SK-N-SH (cell line): ENCODE data around the gene F8. TPM values are rescaled to one million over a fixed set of nuclear protein-coding genes. Genes with fewer than 3 reads are reported as not detected.

Source experiments
- CTCF ChIA-PET: fragments of 300-600, 350-600 bp; formaldehyde crosslinking; extraction: SDS; loops from one replicate; lab custom pipeline; 2021; lab: Yijun Ruan, JAX
- POLR2A ChIA-PET: fragments of 350-600 bp; sonication (Branson Sonifier 250); formaldehyde crosslinking; extraction: SDS; loops from one replicate; lab custom pipeline; 2020; ENCODE audit warnings: antibody characterized with exemption, inconsistent platforms; lab: Yijun Ruan, JAX
- DNase-seq: peaks from one replicate; pipeline ENCODE4 v3.0.0; 2012
- H2AFZ ChIP-seq: fragments of 200-600 bp; sonication (generic); 2 replicates; pipeline ENCODE4 v1.8.1; 2016; ENCODE audit warnings: antibody characterized with exemption, mild to moderate bottlenecking, low read depth
- H3F3A ChIP-seq: fragments of 200-600 bp; sonication (generic); replicated peaks from 2 replicates; pipeline ENCODE3; 2016; ENCODE audit warnings: antibody characterized with exemption, mild to moderate bottlenecking; ENCODE audit not compliant: insufficient read depth
- H3K27ac ChIP-seq, 2 experiments: fragments of 200-500 bp in 1 of 2; fragments of 200-600 bp in 1 of 2; sonication (Bioruptor generic) in 1 of 2; sonication (generic), shearing (Covaris generic) in 1 of 2; 2 replicates each; pipeline versions ENCODE4 v1.5.1 to v1.6.1; 2014 to 2016; ENCODE audit warnings: low read depth in 2 of 2, inconsistent platforms in 1 of 2, low read length in 1 of 2, mild to moderate bottlenecking in 1 of 2, mixed read lengths in 1 of 2
- H3K27me3 ChIP-seq: fragments of 200-600 bp; sonication (generic), shearing (Covaris generic); 2 replicates; pipeline ENCODE4 v1.6.1; 2016; ENCODE audit warnings: mixed run types; ENCODE audit not compliant: insufficient read depth
- H3K36me3 ChIP-seq, 2 experiments: fragments of 200-500 bp in 1 of 2; fragments of 200-600 bp in 1 of 2; sonication (Bioruptor generic) in 1 of 2; sonication (generic) in 1 of 2; replicated peaks in 1 of 2; 2 replicates each; pipeline versions ENCODE3 to v1.5.1; 2014 to 2016; ENCODE audit warnings: low read length in 1 of 2, mild to moderate bottlenecking in 1 of 2; ENCODE audit not compliant: insufficient read depth in 2 of 2, control insufficient read depth in 1 of 2
- H3K4me1 ChIP-seq, 2 experiments: fragments of 200-500 bp in 1 of 2; fragments of 200-600 bp in 1 of 2; sonication (Bioruptor generic) in 1 of 2; sonication (generic), shearing (Covaris generic) in 1 of 2; 2 replicates each; pipeline versions ENCODE4 v1.5.1 to v1.6.1; 2014 to 2016; ENCODE audit warnings: low read depth in 1 of 2, low read length in 1 of 2, mixed run types in 1 of 2; ENCODE audit not compliant: insufficient read depth in 2 of 2, control insufficient read depth in 1 of 2
- H3K4me2 ChIP-seq: fragments of 200-600 bp; sonication (generic), shearing (Covaris generic); 2 replicates; pipeline ENCODE4 v1.6.1; 2017; ENCODE audit warnings: mixed run types
- H3K4me3 ChIP-seq, 2 experiments: fragments of 200-500 bp in 1 of 2; fragments of 200-600 bp in 1 of 2; sonication (Bioruptor generic) in 1 of 2; sonication (generic), shearing (Covaris generic) in 1 of 2; 2 replicates each; pipeline versions ENCODE4 v1.5.1 to v1.8.1; 2014 to 2016; ENCODE audit warnings: low read depth in 2 of 2, inconsistent platforms in 1 of 2, low read length in 1 of 2, mild to moderate bottlenecking in 1 of 2, mixed read lengths in 1 of 2, moderate library complexity in 1 of 2
- H3K79me2 ChIP-seq: fragments of 200-600 bp; sonication (generic); 2 replicates; pipeline ENCODE4 v1.8.1; 2017; ENCODE audit warnings: mild to moderate bottlenecking; ENCODE audit not compliant: insufficient read depth
- H3K9ac ChIP-seq: fragments of 200-600 bp; sonication (generic); 2 replicates; pipeline ENCODE4 v1.6.1; 2017; ENCODE audit warnings: mixed run types
- H3K9me2 ChIP-seq: fragments of 200-600 bp; sonication (generic); 2 replicates; pipeline ENCODE4 v1.6.1; 2017; ENCODE audit warnings: mixed run types
- H3K9me3 ChIP-seq: fragments of 200-600 bp; sonication (generic); 2 replicates; pipeline ENCODE4 v1.6.1; 2017; ENCODE audit warnings: mixed run types, mild to moderate bottlenecking, moderate library complexity
- H4K20me1 ChIP-seq: fragments of 200-600 bp; sonication (generic); 2 replicates; pipeline ENCODE4 v1.6.1; 2017; ENCODE audit warnings: mild to moderate bottlenecking, mixed run types; ENCODE audit not compliant: insufficient read depth
- CHD2 ChIP-seq: fragments of 150-350 bp; IDR thresholded peaks from 2 replicates; pipeline ENCODE4 v1.6.1; 2018; ENCODE audit warnings: low read length; ENCODE audit not compliant: partially characterized antibody
- ELF1 ChIP-seq: IDR thresholded peaks from 2 replicates; pipeline ENCODE4 v1.4.0; 2012
- EP300 ChIP-seq, 2 experiments: IDR thresholded peaks; 2 replicates each; pipeline versions ENCODE4 v1.4.0 to v1.6.1; 2012; ENCODE audit warnings: borderline replicate concordance in 1 of 2, low read depth in 1 of 2, low read length in 1 of 2
- EZH2phosphoT487 ChIP-seq: fragments of 200-600 bp; sonication (generic); IDR thresholded peaks from 2 replicates; pipeline ENCODE4 v1.6.1; 2017; ENCODE audit warnings: low read depth, mixed run types, mild to moderate bottlenecking, antibody characterized with exemption, moderate library complexity, borderline replicate concordance
- FOXJ3 ChIP-seq: sonication (generic); formaldehyde crosslinking; IDR thresholded peaks from 2 replicates; pipeline ENCODE4 v1.5.1; 2020; ENCODE audit warnings: mild to moderate bottlenecking, missing genetic modification reagents
- GATA2 ChIP-seq: sonication (generic); formaldehyde crosslinking; IDR thresholded peaks from 2 replicates; pipeline ENCODE4 v1.5.0; 2020; ENCODE audit warnings: mild to moderate bottlenecking, missing genetic modification reagents
- MEF2A ChIP-seq: IDR thresholded peaks from 2 replicates; pipeline ENCODE4 v1.4.0; 2012; ENCODE audit warnings: low read depth, borderline replicate concordance
- NFIC ChIP-seq: IDR thresholded peaks from 2 replicates; pipeline ENCODE4 v1.4.0; 2012; ENCODE audit warnings: borderline replicate concordance
- POLR2AphosphoS5 ChIP-seq: IDR thresholded peaks from 2 replicates; pipeline ENCODE4 v1.6.1; 2012; ENCODE audit warnings: low read depth, low read length
- RFX5 ChIP-seq: IDR thresholded peaks from 2 replicates; pipeline ENCODE4 v1.6.1; 2012; ENCODE audit warnings: mild to moderate bottlenecking, improper control_type of control experiment, low read length
- SIN3A ChIP-seq: IDR thresholded peaks from 2 replicates; pipeline ENCODE4 v1.6.1; 2012; ENCODE audit warnings: low read depth, mild to moderate bottlenecking, low read length, moderate library complexity, borderline replicate concordance
- TEAD4 ChIP-seq: IDR thresholded peaks from 2 replicates; pipeline ENCODE4 v1.4.0; 2012; ENCODE audit warnings: mild to moderate bottlenecking, borderline replicate concordance; ENCODE audit not compliant: insufficient read depth
- YY1 ChIP-seq: IDR thresholded peaks from 2 replicates; pipeline ENCODE4 v1.4.0; 2012; ENCODE audit warnings: low read depth, mild to moderate bottlenecking
- whole genome bisulfite sequencing: methylation state at CpG from one replicate; pipeline ENCODE4 v1.1.6; 2017; ENCODE audit warnings: low lambda C conversion rate; 5-methylcytosine and 5-hydroxymethylcytosine counted together
- polyA plus RNA-seq, 3 experiments: library from polyadenylated mRNA; depleted of rRNA; stranded (reverse); fragments of >200 nt; gene quantifications; 2 replicates each; pipeline ENCODE4 v1.2.3, GENCODE V29; 2012
- TF ChIP-seq, protein P1 (sequence below): fragments of 150-350 bp; IDR thresholded peaks from 2 replicates; pipeline ENCODE4 v1.6.1; 2016; ENCODE audit warnings: mild to moderate bottlenecking, low read depth, low read length

Gene F8
- polyA plus RNA-seq, 1 of the 3 experiments (the other 2 are of a cell fraction) = 2.5 TPM

DNA sequence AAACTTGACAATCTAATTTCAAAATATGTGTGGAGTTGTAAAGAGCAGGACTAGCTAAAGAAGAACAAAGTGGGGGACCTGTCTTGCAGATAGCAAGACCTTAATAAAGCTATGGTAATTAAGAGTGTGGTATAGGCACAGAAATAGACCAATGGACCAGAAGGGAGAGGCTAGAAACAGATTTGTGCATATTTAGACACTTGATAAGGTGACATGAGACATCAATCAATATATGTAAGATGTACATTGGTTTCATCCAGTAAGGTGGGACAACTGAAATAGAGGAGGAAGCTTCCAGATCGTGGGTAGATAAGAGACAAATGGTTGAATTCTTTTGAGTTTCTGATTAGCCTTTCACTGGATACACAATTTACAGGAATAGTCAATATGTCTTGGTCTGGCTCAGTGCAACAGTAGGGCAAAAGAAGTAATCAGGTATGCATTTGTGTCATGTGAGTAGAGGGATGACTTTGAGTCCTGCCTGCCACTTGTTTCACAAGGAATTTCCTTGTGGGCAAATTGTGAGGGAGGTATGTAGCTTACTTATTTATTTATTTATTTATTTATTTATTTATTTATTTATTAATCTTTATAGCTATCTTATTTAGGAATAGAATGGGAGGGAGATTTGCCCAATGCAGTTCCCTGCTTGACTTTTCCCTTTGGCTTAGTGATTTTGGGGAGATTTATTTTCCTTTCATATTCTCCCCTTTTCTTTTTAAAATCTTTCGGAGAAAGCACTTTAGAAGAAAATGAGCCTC is 210.0 kb downstream of the F8 start:
- H3K9me2 ChIP-seq = no peaks in the 10 kb centered on the region
- DNase-seq = no peak
- H3F3A ChIP-seq = no peaks in the 10 kb centered on the region
- no peak for TF ChIP-seq NFIC
- no peak for TF ChIP-seq CHD2
- TF ChIP-seq POLR2AphosphoS5 = no peak
- TF ChIP-seq RFX5 = no peak
- no peak for TF ChIP-seq EZH2phosphoT487
- no peak for TF ChIP-seq TEAD4
- TF ChIP-seq MEF2A = no peak
- TF ChIP-seq SIN3A = no peak
- no peak for TF ChIP-seq ELF1
- no peak for TF ChIP-seq FOXJ3 (CRISPR knock-in tag)
- TF ChIP-seq GATA2 (CRISPR knock-in tag) = no peak
- TF ChIP-seq, protein P1, sequence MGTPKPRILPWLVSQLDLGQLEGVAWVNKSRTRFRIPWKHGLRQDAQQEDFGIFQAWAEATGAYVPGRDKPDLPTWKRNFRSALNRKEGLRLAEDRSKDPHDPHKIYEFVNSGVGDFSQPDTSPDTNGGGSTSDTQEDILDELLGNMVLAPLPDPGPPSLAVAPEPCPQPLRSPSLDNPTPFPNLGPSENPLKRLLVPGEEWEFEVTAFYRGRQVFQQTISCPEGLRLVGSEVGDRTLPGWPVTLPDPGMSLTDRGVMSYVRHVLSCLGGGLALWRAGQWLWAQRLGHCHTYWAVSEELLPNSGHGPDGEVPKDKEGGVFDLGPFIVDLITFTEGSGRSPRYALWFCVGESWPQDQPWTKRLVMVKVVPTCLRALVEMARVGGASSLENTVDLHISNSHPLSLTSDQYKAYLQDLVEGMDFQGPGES = no peak
- no peak for TF ChIP-seq EP300 (IDR thresholded peaks at IDR 0.05; ENCODE audit: borderline replicate concordance in 1 of 2, low read depth in 1 of 2, low read length in 1 of 2)
- TF ChIP-seq, all 33 proteins: peak for 0
- Histone ChIP-seq H4K20me1 (no peaks in the 10 kb centered on the region), H3K9ac (no peak overlapping the region), H3K27ac (no peak overlapping the region), H3K4me1 (no peaks in the 10 kb centered on the region), H2AFZ (no peak overlapping the region), H3K4me2 (no peak overlapping the region), H3K79me2 (no peaks in the 10 kb centered on the region), H3K4me3 (no peak overlapping the region), H3K36me3 (no peaks in the 10 kb centered on the region), H3K9me3 (no peaks in the 10 kb centered on the region), H3K27me3 (no peaks in the 10 kb centered on the region; the same call in 1 of the 2 replicates)
- ChIA-PET POLR2A (no interaction called here), CTCF (no interaction called here)
- 18% methylated on average over 2 of the region's 2 CpGs for WGBS

DNA sequence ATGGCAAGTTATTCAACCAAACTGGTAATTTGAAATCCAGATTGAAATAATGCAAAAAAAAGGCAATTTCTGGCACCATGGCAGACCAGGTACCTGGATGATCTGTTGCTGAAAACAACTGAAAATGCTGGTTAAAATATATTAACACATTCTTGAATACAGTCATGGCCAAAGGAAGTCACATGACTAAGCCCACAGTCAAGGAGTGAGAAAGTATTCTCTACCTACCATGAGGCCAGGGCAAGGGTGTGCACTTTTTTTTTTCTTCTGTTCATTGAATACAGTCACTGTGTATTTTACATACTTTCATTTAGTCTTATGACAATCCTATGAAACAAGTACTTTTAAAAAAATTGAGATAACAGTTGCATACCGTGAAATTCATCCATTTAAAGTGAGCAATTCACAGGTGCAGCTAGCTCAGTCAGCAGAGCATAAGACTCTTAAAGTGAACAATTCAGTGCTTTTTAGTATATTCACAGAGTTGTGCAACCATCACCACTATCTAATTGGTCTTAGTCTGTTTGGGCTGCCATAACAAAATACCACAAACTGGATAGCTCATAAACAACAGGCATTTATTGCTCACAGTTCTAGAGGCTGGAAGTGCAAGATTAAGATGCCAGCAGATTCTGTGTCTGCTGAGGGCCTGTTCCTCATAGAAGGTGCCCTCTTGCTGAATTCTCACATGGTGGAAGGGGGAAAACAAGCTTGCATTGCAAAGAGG is 212.4 kb downstream of the F8 start:
- Histone ChIP-seq H3K79me2 (no peaks in the 10 kb centered on the region), H3K9ac (no peak overlapping the region), H3K27me3 (no peaks in the 10 kb centered on the region; the same call in 1 of the 2 replicates), H3K4me1 (no peaks in the 10 kb centered on the region), H3K4me3 (no peak overlapping the region), H3K9me2 (no peaks in the 10 kb centered on the region), H3K9me3 (no peaks in the 10 kb centered on the region), H3F3A (no peaks in the 10 kb centered on the region), H3K36me3 (no peaks in the 10 kb centered on the region), H2AFZ (no peak overlapping the region), H4K20me1 (no peaks in the 10 kb centered on the region), H3K4me2 (no peak overlapping the region), H3K27ac (no peak overlapping the region)
- ChIA-PET CTCF (interaction anchor here (1.3 kb wide), 1 partner anchor 108 kb away, joined by 4 read pairs; no protein-coding TSS in a partner anchor), POLR2A (no interaction called here)
- TF ChIP-seq YY1 = no peak
- no peak for DNase-seq
- 31% methylated on average over 1 of the region's 1 CpG for WGBS
